ENCODE measurements around the gene OR5K3. TPM values are rescaled to one million over a fixed set of nuclear protein-coding genes. Genes with fewer than 3 reads are reported as not detected.

OR5K3 gene, protein sequence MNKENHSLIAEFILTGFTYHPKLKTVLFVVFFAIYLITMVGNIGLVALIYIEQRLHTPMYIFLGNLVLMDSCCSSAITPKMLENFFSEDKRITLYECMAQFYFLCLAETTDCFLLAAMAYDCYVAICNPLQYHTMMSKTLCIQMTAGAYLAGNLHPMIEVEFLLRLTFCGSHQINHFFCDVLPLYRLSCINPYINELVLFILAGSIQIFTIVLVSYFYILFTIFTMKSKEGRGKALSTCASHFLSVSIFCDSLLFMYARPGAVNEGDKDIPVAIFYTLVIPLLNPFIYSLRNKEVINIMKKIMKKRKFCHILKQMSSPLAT
- not detected in 2 replicates for total RNA-seq

GRCh38 chr3:98390366-98390765 is at the start of gene OR5K3:
Gene OR5K3, plus strand, starts transcription at chr3:98390666. Its CDS starts 0 bp downstream, at chr3:98390666.

GRCh38 chr3:98353554-98353953 is 36.9 kb upstream of the OR5K3 start, which contains the start of gene OR5K4:
Gene OR5K4, plus strand, starts transcription at chr3:98353854. Its CDS starts 0 bp downstream, at chr3:98353854.

Other genes starting within 250 kb of the OR5K3 start
- gene OR5H14, start 243.2 kb upstream of the OR5K3 start, total RNA-seq, result not detected in 2 replicates
- gene OR5H15, start 224.0 kb upstream of the OR5K3 start, total RNA-seq, result not detected in 2 replicates
- not detected in 2 replicates for gene OR5H6, start 126.4 kb upstream of the OR5K3 start, total RNA-seq
- gene OR5H2, start 108.2 kb upstream of the OR5K3 start, total RNA-seq, result not detected in 2 replicates
- gene OR5K4, start 36.8 kb upstream of the OR5K3 start, total RNA-seq, result not detected in 2 replicates
- not detected in 2 replicates for gene OR5K1, start 72.5 kb downstream of the OR5K3 start, total RNA-seq
- not detected in 2 replicates for gene OR5K2, start 107.0 kb downstream of the OR5K3 start, total RNA-seq
- gene CLDND1, start 132.2 kb downstream of the OR5K3 start, total RNA-seq, result 151 and 176 TPM in 2 replicates
- gene GPR15, start 141.3 kb downstream of the OR5K3 start, total RNA-seq, result not detected in 2 replicates
- 30.5 and 35.0 TPM in 2 replicates for gene CPOX, start 202.9 kb downstream of the OR5K3 start, total RNA-seq

Measured in epithelial cell of umbilical artery (primary cell).